HG02840 (cell line): ENCODE measurements around the gene OR4M1.
"Not testable (repeated sequence)": the region's sequence is repeated elsewhere in the genome, so short reads cannot be mapped to it uniquely, and the experiment has no call there.

Source experiments
- ATAC-seq: cut with Tn5 transposase; IDR thresholded peaks from one replicate; pipeline ENCODE4 v1.9.1; 2021; ENCODE audit warnings: mild to moderate bottlenecking, moderate library complexity, moderate number of reproducible peaks; ENCODE audit not compliant: unreplicated experiment, low FRiP score

Gene OR4M1

GRCh38 chr14:19821016-19821415, 47.7 kb downstream of the OR4M1 start:
- ATAC-seq, result not testable (repeated sequence)

- ATAC-seq, result no peak
Measured at GRCh38 chr14:19823178-19823577, 49.9 kb downstream of the OR4M1 start.

- ATAC-seq, result no peak
Measured at GRCh38 chr14:19823765-19824164, 50.5 kb downstream of the OR4M1 start.

GRCh38 chr14:19827626-19828244, 54.4 kb downstream of the OR4M1 start:
- not testable (repeated sequence) for ATAC-seq

GRCh38 chr14:19828314-19828713, 55.0 kb downstream of the OR4M1 start:
- ATAC-seq, result no peak
